Right lobe of liver (tissue), 6 donors: ENCODE data around the gene HOXB3. TPM values are rescaled to one million over a fixed set of nuclear protein-coding genes. Genes with fewer than 3 reads are reported as not detected.

Experiments
- ATAC-seq, 4 donors: fragments of 200-7000 bp; cut with Tn5 transposase; one replicate each; pipeline ENCODE4 v1.9.1; 2020; ENCODE audit warnings: mild to moderate bottlenecking in 4 of 4, moderate library complexity in 4 of 4
- DNase-seq, 3 donors: peaks; one replicate each; pipeline ENCODE4 v3.0.0-alpha.2; 2020
- H3K27ac ChIP-seq, 3 donors: fragments of 200-600 bp; one replicate each; pipeline ENCODE4 v1.8.0; 2022
- H3K27me3 ChIP-seq, 2 donors: fragments of 200-600 bp; one replicate each; pipeline ENCODE4 v1.8.0; 2022
- H3K36me3 ChIP-seq, 4 donors: fragments of 200-600 bp; sonication (generic) in 1 of 4; one replicate each; pipeline versions ENCODE4 v1.5.1 to v1.8.0; 2017 to 2022; ENCODE audit warnings: control low read depth in 1 of 4
- H3K4me1 ChIP-seq, 4 donors: fragments of 200-600 bp; sonication (generic) in 1 of 4; one replicate each; pipeline versions ENCODE4 v1.5.1 to v1.8.0; 2017 to 2022; ENCODE audit warnings: control low read depth in 1 of 4
- H3K4me3 ChIP-seq, 3 donors: fragments of 200-600 bp; one replicate each; pipeline ENCODE4 v1.8.0; 2022
- H3K9me3 ChIP-seq, 4 donors: fragments of 200-600 bp; sonication (generic) in 1 of 4; one replicate each; pipeline versions ENCODE4 v1.5.1 to v1.8.0; 2017 to 2022; ENCODE audit warnings: control low read depth in 1 of 4
- CTCF ChIP-seq, 4 donors: fragments of 200-600 bp in 3 of 4; fragments of 450-650 bp in 1 of 4; IDR thresholded peaks; one replicate each; pipeline versions ENCODE4 v1.5.1 to v1.8.0; 2016 to 2022; ENCODE audit warnings: antibody characterized with exemption in 4 of 4, mild to moderate bottlenecking in 2 of 4
- POLR2A ChIP-seq: fragments of 450-650 bp; IDR thresholded peaks from one replicate; pipeline ENCODE4 v1.6.1; 2017; ENCODE audit warnings: antibody characterized with exemption, mild to moderate bottlenecking
- WGBS: methylation state at CpG from one replicate; pipeline ENCODE4 v1.1.6; 2018; ENCODE audit warnings: low coverage, low lambda C conversion rate; ENCODE audit not compliant: insufficient coverage; ENCODE audit errors: missing lambda C conversion rate; 5-methylcytosine and 5-hydroxymethylcytosine counted together
- intact Hi-C, 2 donors: fragments of 100-400 bp; cut with DNase I; formaldehyde crosslinking; loops; one replicate each; pipeline versions ENCODE4 v1.11.2 to v1.14.1; 2022
- total RNA-seq, 6 experiments: library from RNA; depleted of rRNA in 2 of 6; stranded (reverse); fragments of >200 nt in 2 of 6; fragmentation: NEBNext Ultra II Directional in 3 of 6; extraction: Animal tissue kit (Norgen Biotek cat#: 25700) in 3 of 6; gene quantifications; one replicate each; pipeline versions ENCODE4 v1.1.0 to v1.2.4, GENCODE V29; 2016 to 2023
- donor health status: DM: no; HTN: yes; CAD: no.
- donor health status: DM: no; HTN: no; CAD: no.
- donor health status: DM: no; HTN: no; CAD: no.
- donor health status: DM: no; HTN: yes; CAD: no.
- donor health status: DM: no; HTN: yes; CAD: no.

Gene HOXB3
- total RNA-seq, 6 experiments from 2014 or later = 0.99 to 3.2 (median 2.6) TPM

- no peak for DNase-seq
- Histone ChIP-seq H3K27me3 (peaks cover 20 to 80% of the 10 kb centered on the region in 2 donors), H3K4me3 (no peak overlapping the region), H3K36me3 (no peaks in the 10 kb centered on the region), H3K9me3 (no peaks in the 10 kb centered on the region), H3K4me1 (peaks cover 0 to 23% (median 2%) of the 10 kb centered on the region in 4 donors), H3K27ac (no peak overlapping the region)
- 35% methylated on average over 35 of the region's 41 CpGs for WGBS
- no peak for ATAC-seq
- TF ChIP-seq POLR2A = no peak
- no peak for TF ChIP-seq CTCF (IDR thresholded peaks at IDR 0.05)
- intact Hi-C loops = no loop called here
Observed at GRCh38 chr17:48605991-48606891, 16.2 kb upstream of the HOXB3 start.

GRCh38 chr17:48605409-48605919, 15.4 kb upstream of the HOXB3 start:
- Histone ChIP-seq H3K27me3 (peaks cover 13 to 75% of the 10 kb centered on the region in 2 donors), H3K4me3 (no peak overlapping the region)

GRCh38 chr17:48604770-48605329, 14.8 kb upstream of the HOXB3 start, which contains the start of gene HOXB6:
TSS of gene HOXB6 (minus strand) at chr17:48604986. CDS start at chr17:48598150, 6,836 bp downstream.
- H3K4me3 ChIP-seq = no peak within 1 kb of the TSS
- peaks cover 10 to 69% of the 10 kb centered on the region in 2 donors for H3K27me3 ChIP-seq
- DNase-seq (no peak), ATAC-seq (no peak)
- H3K4me1 ChIP-seq = peaks cover 0 to 14% (median 0%) of the 10 kb centered on the region in 4 donors
- intact Hi-C loops = no loop called here
- TF ChIP-seq POLR2A (no peak), CTCF (IDR thresholded peaks at IDR 0.05) (no peak)
- H3K9me3 ChIP-seq = no peaks in the 10 kb centered on the region
- H3K27ac ChIP-seq = no peak within 1 kb of the TSS
- WGBS = 14% methylated on average over 16 of the region's 16 CpGs
- H3K36me3 ChIP-seq = no peaks in the 10 kb centered on the region

More at GRCh38 chr17:48605409-48605919, 15.4 kb upstream of the HOXB3 start:
- intact Hi-C loops = no loop called here
- Histone ChIP-seq H3K27ac (no peak overlapping the region), H3K4me1 (peaks cover 0 to 18% (median 0%) of the 10 kb centered on the region in 4 donors), H3K9me3 (no peaks in the 10 kb centered on the region), H3K36me3 (no peaks in the 10 kb centered on the region)
- TF ChIP-seq POLR2A (no peak), CTCF (IDR thresholded peaks at IDR 0.05) (no peak)
- DNase-seq = no peak
- WGBS = 24% methylated on average over 8 of the region's 10 CpGs
- ATAC-seq = no peak

GRCh38 chr17:48603959-48604769, 14.1 kb upstream of the HOXB3 start:
- H3K27me3 ChIP-seq = peaks cover 10 to 70% of the 10 kb centered on the region in 2 donors
- intact Hi-C loops = no loop called here

More at GRCh38 chr17:48603959-48604769, 14.1 kb upstream of the HOXB3 start:
- Histone ChIP-seq H3K4me1 (peaks cover 0 to 14% (median 0%) of the 10 kb centered on the region in 4 donors), H3K4me3 (no peak overlapping the region), H3K27ac (no peak overlapping the region), H3K36me3 (no peaks in the 10 kb centered on the region), H3K9me3 (no peaks in the 10 kb centered on the region)
- ATAC-seq = no peak
- WGBS = 15% methylated on average over 16 of the region's 21 CpGs
- DNase-seq = no peak
- TF ChIP-seq CTCF (IDR thresholded peaks at IDR 0.05) = no peak
- no peak for TF ChIP-seq POLR2A
